ENCODE results near the gene LAMA1.

LAMA1 gene

GRCh38 chr18:7104649-7105048, 12.9 kb downstream of the LAMA1 start:
- no peak for DNase-seq

- DNase-seq, result no peak
Observed at GRCh38 chr18:7102131-7102530, 15.5 kb downstream of the LAMA1 start.

- DNase-seq, result no peak
Observed at GRCh38 chr18:7096838-7097237, 20.8 kb downstream of the LAMA1 start.

GRCh38 chr18:7094427-7094826, 23.2 kb downstream of the LAMA1 start:
- DNase-seq, result no peak

- no peak for DNase-seq
Observed at GRCh38 chr18:7090771-7091170, 26.8 kb downstream of the LAMA1 start.

GRCh38 chr18:7089369-7089768, 28.2 kb downstream of the LAMA1 start:
- DNase-seq, result no peak

- DNase-seq, result no peak
Observed at GRCh38 chr18:7084080-7085065, 33.2 kb downstream of the LAMA1 start.

GRCh38 chr18:7082671-7083070, 34.9 kb downstream of the LAMA1 start:
- no peak for DNase-seq

- DNase-seq, result no peak
Observed at GRCh38 chr18:7079231-7079630, 38.4 kb downstream of the LAMA1 start.

GRCh38 chr18:7072593-7072992, 45.0 kb downstream of the LAMA1 start:
- DNase-seq, result no peak

- no peak for DNase-seq
Observed at GRCh38 chr18:7071600-7071999, 46.0 kb downstream of the LAMA1 start.

GRCh38 chr18:7070466-7070865, 47.1 kb downstream of the LAMA1 start:
- no peak for DNase-seq

GRCh38 chr18:7068871-7069590, 48.6 kb downstream of the LAMA1 start:
- no peak for DNase-seq

GRCh38 chr18:7066965-7067555, 50.5 kb downstream of the LAMA1 start:
- DNase-seq, result no peak

- DNase-seq, result no peak
Observed at GRCh38 chr18:7065736-7066135, 51.9 kb downstream of the LAMA1 start.

GRCh38 chr18:7064346-7064745, 53.3 kb downstream of the LAMA1 start:
- no peak for DNase-seq

- no peak for DNase-seq
Observed at GRCh38 chr18:7062811-7063210, 54.8 kb downstream of the LAMA1 start.

- DNase-seq, result no peak
Observed at GRCh38 chr18:7062236-7062635, 55.4 kb downstream of the LAMA1 start.

- no peak for DNase-seq
Observed at GRCh38 chr18:7059276-7059675, 58.3 kb downstream of the LAMA1 start.

GRCh38 chr18:7056026-7056425, 61.6 kb downstream of the LAMA1 start:
- no peak for DNase-seq

- DNase-seq, result no peak
Observed at GRCh38 chr18:7049951-7050350, 67.6 kb downstream of the LAMA1 start.

- DNase-seq, result no peak
Observed at GRCh38 chr18:7048081-7048480, 69.5 kb downstream of the LAMA1 start.

- DNase-seq, result no peak
Observed at GRCh38 chr18:7047336-7047735, 70.3 kb downstream of the LAMA1 start.
